ENCODE measurements around the gene SLC4A8.
A peak's percentile ranks its signal among the peaks of the same experiment; 100 is the strongest.

Gene SLC4A8
- total RNA-seq: 2.4 to 7.6 (median 5.3) reads per million in 4 experiments

DNA sequence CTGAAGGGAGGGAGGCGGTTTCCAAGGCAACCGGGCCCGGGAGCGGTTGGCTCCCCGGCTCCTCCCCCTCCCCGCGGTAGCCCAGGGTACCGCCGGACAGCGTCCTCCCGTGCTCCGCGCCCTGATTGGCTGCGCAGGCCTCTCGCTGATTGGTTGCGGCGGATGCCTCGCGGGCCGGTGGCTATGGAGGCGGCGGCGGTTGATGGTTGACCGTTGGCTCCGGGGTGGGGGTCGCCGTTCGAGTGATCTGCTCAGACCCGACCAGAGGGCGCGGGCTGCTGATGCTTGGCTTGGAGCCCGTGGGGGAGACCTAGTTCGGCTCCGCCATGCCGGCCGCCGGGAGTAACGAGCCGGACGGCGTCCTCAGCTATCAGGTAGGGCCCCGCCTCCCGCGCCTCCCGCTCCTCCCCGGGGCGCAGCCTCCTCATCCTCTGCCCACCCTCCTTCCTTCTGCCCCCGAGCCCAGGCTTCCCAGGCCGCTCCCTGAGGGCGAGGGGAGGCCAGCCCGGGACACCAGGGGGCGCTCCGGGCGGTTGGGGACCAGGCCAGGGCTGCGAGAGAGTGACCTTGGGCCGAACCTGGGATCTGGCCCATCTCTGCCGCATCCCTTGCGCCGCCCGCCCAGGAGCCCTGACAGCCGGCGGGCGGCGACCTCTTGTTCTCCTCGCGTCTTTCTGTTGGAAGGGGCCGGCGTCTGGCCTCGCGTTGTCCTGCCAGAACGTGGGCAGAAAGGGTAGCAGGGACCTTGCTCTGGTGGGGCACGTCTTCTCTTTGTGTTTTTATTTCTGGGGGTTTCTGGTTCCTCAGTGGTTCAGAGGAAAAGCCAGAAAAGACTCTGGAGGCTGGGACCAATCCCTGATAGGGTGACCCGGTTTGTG lies at the start of gene SLC4A8:
Gene SLC4A8, plus strand, starts transcription at position 170 of the 878 bp plus-strand sequence. Its CDS starts 157 bp downstream, at position 327.
- DNase-seq: peak; percentile 55

DNA sequence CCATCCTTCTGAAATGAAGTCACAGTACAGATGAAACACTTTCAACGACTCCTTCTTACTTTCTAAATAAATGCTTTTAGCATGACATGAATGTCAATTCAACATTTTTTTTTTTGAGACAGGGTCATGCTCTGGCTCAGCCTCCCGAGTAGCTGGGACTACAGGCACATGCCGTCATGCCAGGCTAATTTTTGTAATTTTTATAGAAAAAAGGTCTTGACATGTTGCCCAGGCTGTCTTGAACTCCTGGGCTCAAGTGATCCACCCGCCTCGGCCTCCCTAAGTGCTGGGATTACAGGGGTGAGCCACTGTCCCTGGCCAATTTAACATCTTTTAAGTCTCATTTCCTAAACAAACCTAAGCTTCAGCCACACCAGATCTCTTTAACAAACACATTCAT lies 49.8 kb upstream of the SLC4A8 start:
- no peak for DNase-seq

DNA sequence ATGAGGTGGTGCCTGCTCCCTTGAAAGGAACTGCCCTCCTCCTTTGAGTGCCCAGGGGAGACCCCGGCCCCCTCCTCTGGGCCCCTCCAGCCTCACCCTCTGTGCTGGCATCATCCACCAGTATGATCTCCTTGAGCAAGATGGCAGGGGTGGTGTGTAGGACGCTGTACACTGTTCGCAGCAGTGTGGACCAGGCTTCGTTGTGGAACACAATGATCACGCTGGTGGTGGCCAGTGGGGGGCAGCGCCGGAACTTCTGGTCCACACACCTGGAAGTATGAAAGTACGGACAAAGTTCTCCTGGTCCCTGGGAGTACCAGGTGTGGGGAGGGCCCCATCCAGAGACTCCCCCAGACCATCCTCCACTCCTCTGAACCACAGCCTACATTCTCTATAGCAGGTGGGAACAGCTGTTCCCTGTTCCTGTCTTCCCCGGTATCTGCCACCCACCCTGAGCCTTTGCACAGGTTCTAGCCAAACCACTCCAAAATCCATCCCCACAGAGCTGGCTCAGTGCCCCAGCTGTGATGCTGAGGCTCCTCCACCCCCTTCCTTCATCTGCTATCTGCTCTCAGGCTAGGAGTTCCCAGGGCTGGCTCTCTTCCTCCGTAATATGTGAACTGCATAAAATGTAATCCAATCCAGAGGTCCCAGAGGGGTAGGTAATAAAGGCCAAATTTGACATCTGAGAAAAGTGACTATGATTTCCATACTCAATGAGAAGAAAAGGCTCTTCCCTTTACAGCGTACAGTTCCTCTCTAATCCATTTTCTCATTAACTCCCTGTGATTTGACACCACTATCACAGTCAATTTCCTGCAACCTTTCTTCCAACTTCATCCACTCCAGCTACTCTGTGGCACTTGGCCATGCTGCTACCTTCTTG lies 47.3 kb upstream of the SLC4A8 start:
- DNase-seq: no peak

DNA sequence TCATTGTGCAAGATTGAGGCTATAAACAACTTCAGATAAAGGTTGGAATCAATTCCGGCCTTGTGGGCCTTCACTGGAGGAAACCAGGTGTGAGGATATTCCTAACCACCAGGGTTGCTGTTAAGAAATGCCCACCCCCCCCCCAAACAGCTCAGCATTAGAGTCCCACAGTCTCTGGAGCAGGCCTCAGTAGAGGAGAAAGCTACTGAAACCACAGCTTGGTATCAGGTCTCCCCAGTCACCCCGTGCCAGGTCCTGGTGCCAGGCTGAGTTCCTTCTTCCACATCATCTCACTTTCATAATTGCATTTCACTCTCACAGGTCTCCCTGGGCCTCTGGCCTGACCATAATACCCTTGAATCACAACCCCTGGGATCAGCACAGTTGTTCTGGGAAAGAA lies 45.9 kb upstream of the SLC4A8 start:
- no peak for DNase-seq

DNA sequence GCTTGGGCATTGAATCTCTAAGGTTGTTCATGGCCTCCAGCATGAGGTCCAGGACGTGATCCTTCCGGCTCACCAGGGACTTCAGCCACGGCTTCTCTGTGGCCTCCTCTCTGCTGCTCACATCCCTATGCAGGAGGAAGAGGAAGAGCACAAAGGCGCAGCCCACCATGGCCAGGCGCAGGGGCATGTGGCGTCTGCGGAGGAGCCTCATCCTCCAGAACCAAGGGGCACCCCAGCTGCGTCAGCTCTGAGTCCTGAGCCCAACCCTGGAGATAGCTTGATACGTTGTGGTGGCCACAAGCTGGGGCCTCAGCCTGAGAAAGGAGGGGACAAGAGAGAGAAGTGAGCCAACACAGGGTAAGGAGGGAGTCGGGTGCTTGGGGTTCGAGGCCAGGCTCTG lies 45.1 kb upstream of the SLC4A8 start:
- DNase-seq: no peak

DNA sequence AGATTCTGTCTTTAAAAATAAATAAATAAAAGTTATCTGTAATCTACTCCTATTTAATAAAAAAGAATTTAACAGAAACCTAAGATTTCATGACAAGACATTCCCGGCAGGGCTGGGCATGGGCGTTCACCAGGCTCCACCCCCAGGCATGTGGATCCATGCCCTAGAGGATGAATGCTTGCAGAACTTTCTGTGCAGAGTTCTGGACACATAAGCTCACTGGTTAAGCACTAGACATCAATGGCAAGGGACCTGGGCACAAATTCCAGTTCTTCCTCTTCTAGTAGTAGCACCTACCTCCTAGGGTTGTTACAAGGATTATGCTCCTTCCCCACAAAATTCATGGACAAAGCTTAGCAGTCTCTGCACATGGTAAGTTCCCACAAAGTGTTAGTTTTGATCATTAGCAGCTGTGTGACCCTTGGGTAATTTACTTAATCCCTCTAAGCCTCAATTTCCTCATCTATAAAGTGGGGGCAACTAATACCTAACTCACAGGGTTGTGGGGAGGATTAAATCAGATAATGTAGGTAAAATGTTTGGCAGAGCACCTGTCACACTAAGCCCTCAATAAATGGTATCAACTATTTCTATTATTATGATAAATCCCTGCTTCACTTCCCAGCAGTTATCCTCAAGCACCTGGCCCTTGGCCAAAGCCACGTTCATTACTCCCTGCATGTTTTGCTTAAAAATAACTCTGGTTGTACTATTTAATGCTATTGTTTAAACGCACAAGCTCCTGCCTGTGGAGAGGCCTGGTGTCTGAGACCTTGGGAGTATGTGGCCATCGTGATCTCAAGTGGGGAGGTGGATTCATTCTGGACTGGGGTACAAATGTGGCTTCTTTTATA lies 43.2 kb upstream of the SLC4A8 start:
- DNase-seq: no peak

DNA sequence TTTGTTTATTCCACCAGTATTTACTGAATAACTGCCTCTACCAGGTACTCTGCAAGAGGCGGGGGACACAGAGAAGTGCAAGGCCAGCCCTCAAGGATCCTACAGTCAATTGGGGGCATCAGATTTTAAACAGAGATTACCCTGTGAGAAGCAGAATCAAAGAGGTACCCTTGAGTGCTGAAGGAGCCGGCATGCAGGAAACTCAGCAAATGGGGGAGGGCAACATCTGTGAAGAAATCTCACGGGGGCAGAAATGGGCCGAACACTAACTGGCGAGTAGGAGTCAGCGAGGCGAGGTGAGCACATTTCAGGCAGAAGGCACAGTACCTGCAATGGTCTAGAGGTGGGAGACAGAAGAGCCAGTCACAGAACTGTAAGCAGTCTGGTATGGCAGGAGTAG lies 42.5 kb upstream of the SLC4A8 start:
- DNase-seq: no peak

DNA sequence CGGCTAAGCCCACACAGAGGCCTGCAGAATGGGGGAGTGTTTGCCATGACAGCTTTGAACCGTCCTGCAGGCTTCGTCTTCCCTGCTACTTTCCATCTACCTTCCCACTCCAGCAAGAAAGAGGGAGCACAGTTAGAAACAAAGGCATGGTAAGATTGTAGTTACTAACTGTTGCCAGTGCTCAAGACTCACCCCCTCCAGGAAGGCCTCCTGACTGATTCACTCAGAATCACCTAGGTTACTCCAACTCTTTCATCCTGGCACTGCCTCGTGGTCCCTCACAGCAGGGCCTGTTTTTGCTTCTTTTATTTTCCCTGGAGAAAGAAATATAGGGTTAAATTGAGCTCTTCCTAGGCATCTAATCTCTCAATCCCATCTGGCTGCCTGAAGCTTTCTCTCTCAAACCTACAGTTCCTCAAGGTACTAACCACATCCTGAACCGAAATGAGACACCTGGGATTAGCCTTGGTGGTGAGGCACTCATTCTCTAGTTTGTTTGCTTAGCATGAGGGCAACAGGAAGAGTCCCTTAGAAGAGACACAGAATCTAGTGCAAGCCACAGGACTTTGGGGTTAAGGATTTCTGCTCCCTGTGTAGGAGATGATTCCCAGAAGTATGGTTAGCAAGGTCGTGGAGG lies 41.2 kb upstream of the SLC4A8 start:
- DNase-seq: no peak

DNA sequence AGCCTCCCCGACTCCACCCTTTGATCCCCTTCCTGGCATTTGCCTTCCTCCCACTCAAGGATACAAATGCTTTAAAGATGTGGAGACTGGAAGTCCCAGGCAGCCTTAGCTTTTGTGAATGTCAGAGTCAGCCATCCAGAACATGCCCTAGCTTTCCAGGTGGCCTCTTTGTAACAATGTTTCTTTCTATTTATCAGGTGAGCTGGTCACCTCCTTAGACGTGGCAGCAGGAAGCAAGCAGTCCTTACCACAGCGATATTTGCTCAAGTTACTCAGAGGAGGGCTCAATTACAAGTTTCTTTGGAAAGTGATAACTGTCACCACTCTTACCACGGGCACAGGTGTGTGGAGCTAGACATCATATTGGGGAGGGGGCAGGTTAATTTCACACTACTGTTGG lies 38.3 kb upstream of the SLC4A8 start:
- DNase-seq: no peak

DNA sequence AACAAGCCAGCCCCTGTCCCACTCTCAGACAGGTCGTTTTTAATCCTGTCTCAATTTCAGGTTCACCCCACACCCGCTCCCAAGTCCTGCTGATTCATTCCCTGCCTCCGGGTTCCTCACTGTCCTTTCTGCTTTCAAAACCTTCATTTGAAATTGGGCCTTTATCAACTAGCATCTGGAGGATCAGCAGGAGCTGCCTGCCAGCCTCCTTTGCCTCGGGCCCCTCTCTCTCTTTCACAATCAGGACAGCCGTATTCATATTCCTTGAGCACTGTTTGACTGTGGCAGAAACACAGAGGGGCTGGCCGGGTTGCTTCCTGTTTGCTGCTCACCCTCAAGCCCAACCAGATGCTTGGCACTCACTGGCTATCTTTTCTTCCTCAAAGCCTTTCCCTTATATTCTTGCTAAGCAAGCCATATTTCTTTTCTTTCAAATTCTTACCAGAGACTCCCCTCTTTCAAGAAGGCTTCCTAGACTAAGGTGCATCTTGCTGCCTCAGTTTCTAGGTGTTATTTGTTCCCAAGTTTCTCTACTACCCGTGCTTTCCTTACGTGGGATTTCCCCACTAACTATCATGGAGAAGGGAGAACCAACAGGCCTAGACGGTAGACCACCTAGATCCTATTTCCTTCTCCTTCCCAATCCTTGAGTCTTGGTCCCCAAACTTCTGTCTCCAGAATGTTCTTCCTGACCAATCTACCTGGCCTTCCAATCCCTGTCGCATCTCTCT lies 36.4 kb upstream of the SLC4A8 start:
- DNase-seq: no peak

DNA sequence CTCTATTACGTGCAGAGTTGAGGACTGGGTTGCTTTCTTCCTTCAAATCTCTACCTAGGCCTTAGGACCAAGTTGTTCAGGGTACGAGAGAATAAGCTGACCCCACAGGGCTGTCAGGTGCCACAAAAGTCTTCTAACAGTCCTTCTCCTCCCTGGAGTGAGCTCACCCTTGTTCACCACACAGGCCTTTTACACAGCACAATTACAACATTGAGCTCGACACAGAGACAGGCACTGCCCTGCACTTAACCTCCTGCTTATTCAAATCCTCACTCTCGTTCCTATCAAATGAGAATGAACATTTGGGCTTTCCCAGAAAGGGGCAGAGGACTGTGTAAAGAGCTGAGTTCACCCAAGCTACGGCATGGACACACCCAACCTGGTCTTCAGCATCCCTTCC lies 35.8 kb upstream of the SLC4A8 start:
- DNase-seq: no peak

DNA sequence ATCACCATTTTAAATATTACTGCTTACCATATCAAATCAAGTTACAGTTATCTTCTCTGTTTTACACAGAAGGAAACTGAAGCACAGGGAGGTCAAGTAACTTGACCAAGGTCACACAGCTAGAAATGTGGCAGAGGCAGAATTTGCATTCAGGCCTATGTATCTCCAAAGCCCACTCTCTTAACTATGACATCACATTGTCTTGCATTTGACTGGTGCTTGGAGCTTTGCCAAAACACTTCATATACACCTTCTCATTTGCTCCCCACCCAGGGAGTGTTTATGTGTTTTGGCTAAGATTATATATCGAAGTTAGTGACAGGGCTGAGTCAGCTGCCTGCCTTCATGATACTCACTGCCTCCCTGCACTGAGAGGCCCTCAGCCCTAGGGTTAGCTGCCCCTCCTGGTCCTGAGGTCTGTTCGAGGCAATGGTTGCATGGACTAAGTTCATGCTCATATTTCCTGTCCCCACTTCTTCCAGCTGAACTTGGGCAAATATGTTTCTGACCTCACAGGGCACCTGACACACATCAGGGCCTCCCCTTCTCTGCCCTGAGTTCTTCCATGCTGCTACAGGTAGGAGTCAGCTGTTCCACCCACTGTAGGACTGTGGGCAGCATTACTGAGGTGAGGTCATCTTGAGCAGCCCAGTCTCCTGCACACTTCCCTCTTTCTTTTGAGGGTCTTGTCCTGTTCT lies 35.2 kb upstream of the SLC4A8 start:
- no peak for DNase-seq

DNA sequence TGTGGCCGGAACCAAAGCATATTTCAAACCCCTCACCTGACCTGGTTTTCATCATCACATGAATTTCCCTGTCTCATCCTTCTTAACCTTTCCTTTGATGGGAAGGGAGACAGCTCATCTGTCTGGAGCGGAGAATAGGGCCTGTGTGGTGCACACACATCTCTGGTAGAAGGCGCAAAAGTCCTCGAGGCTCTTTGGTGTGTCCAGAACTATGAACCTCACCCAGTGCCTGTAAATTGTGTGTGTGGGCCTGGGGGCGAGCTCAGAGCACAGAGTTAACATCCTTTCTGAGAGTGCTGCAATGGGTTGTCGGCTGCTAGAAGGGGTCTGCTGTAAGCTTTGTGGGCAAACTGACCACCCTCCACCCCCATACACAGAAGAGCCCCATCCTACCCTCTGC lies 34.2 kb upstream of the SLC4A8 start:
- DNase-seq: no peak

DNA sequence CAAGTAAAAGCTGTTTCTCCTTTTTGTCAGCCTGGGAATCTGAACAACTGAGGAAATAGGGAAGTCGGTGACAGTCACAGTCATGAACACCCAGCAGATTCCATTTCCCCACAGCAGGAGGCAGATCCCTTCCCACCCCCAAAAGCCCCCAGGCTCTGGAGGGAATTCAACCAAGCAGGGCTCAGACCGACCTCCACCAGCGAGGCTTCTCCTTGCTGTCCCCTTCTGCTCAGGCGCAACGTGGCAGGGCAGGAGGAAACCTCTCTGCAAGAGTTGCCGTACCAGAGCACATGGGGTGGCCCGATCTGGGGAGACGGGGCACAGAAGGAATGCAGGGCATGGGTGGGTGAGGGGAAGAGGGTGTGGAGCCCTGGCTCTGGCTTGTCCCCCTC lies 33.7 kb upstream of the SLC4A8 start:
- no peak for DNase-seq

DNA sequence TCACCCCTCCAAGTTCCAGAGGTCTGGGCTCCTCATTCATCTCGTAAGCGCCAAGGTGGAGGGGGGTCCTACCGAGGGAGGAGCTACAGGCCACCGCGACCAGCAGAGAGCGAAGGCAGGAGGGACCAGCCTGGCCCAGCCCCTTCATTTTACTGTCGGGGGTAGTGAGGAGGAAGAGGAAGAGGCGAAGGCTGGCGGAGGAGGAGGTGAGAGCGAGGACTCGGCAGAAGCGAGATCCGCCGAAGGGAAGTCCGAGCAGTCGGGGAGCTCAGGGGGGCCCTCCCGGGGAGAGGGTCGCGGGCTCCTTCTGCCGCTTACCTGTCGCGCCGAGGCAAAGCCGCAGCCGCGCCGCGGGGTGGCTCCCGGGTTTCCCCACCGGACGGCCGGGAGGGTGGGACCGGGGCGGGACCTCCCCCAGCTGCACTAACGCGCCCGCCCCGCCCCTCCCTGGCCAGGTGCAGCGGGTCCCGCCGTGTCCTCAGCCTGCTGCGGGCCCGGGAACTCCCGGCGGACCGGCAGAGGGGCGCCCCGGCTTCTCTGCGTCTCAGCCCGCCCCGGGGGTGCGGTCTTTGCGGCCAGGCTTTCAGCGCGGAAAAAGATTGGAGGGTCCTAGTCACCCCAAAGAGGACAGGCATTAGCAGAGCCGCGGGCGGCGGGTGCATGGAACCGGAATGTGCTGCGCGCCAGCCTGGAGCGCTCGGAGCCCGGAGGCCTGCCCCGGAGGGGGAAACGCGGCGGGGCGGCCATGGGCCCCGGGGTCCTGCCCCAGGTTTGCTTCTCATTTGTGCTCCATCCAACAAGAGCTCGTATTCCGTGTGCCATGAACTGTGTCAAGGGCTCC lies 33.1 kb upstream of the SLC4A8 start, which contains the start of gene GALNT6:
Gene GALNT6, minus strand, starts transcription at position 124 of the 841 bp plus-strand sequence. CDS start 11,625 bp downstream, outside the sequence.
- peak; percentile 51 for DNase-seq

DNA sequence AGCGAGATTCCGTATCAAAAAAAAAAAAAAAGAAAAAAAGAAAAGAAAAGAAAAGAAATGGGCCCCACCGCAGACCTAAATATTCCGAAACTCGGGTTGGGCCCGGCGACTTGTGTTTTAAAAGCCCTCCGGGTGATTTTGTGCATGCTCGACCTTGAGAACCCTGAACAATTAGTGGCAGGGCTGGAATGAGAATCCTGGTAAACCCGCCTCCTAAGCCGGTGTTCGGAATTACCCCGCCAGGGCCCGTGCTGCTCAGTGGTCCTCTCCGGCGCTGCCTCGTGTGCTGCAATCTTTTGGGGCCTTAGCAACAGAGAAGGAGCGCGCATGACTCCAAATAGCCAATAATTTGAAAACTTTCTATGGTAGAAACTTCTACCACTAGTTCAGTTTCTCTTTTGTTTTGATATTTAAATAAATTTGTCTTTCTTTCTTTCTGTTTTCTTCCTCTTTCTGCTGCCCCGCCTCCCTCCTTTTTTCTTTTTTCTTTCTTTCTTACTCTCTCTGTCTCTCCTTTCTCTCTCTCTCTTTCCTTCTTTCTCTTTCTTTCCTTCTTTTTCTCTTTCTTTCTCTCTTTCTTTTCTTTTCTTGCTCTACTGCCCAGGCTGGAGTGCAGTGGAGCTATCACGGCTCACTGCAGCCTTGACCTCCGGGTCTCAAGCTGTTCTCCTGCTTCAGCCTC lies 31.9 kb upstream of the SLC4A8 start:
- no peak for DNase-seq

DNA sequence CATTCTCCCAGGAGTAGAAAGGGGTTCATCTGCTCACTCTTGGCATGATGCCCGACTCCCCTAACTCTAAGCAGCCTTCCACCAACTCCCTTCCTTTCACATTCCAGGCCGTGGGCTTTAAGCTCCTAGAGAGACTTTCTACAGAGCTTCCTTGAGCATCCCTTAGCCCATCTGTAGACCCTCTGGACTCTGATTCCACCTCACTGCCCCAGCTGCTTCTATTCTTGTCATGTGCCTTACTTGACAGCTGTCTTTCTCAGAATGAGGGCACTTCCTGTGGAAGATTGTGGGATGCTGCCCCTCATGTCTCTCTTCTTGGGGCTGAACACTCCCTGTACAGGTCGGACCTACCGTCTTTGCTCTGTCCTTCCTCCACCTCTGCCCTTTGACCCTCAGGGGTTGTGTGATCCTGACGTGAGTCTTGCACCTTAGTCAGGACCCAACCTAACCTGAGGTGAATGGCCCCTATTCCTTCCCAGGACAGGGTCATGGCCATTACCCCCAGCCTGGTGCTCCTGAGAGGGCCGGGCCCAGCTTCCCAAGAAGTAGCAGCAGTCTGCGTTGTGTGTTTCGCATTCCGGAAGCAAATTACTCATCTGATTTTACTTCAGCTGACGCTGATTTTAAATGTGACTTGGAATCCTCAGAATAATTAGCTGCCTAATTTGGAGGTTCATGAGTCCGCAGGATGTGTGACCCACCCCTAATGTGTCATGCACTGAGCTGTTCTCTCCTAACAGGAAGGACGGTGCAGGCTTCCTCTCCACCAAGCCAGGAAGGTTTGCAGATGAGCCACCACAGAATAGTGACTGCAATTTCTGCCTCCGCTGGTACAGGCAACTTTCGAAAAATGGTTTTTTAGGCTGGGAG lies 30.7 kb upstream of the SLC4A8 start:
- DNase-seq: no peak
